WTC11 (cell line): ENCODE data around the gene SCG5. TPM values are rescaled to one million over a fixed set of nuclear protein-coding genes. Genes with fewer than 3 reads are reported as not detected.

Source experiments
- ATAC-seq: fragments of 200-7000 bp; cut with Tn5 transposase; 2 replicates; pipeline ENCODE4 v1.10.0; 2021; ENCODE audit warnings: mild to moderate bottlenecking, moderate library complexity
- CTCF ChIA-PET: fragments of 300-600 bp; sonication (Branson Sonifier 250); formaldehyde crosslinking; loops from one replicate; lab custom pipeline; 2021; ENCODE audit warnings: antibody characterized with exemption; lab: Charles Lee
- POLR2A ChIA-PET: fragments of 350-600 bp; sonication (Branson Sonifier 250); formaldehyde crosslinking; loops from one replicate; lab custom pipeline; 2021; ENCODE audit warnings: antibody characterized with exemption; lab: Charles Lee
- DNase-seq: peaks from one replicate; pipeline ENCODE4 v3.0.0; 2021; ENCODE audit warnings: low spot score
- H3K27ac Mint-ChIP-seq: 2 replicates; pipeline ENCODE4 v1.8.0; 2021; ENCODE audit warnings: mixed read lengths
- H3K27me3 Mint-ChIP-seq: 2 replicates; pipeline ENCODE4 v1.8.0; 2021; ENCODE audit warnings: low read depth, mild to moderate bottlenecking, moderate library complexity, mixed read lengths
- H3K36me3 Mint-ChIP-seq: 2 replicates; pipeline ENCODE4 v1.8.0; 2021; ENCODE audit warnings: mixed read lengths
- H3K4me1 Mint-ChIP-seq: 2 replicates; pipeline ENCODE4 v1.8.0; 2022; ENCODE audit warnings: mixed read lengths
- H3K4me3 Mint-ChIP-seq: 2 replicates; pipeline ENCODE4 v1.8.0; 2021; ENCODE audit warnings: mild to moderate bottlenecking, moderate library complexity, mixed read lengths
- H3K9me3 Mint-ChIP-seq: 2 replicates; pipeline ENCODE4 v1.8.0; 2021; ENCODE audit warnings: mixed read lengths
- ATF2 ChIP-seq: sonication (generic); formaldehyde crosslinking; IDR thresholded peaks from 2 replicates; pipeline ENCODE4 v1.8.1; 2022; ENCODE audit warnings: low read depth, missing genetic modification reagents, borderline replicate concordance
- ETV6 ChIP-seq: sonication (generic); formaldehyde crosslinking; IDR thresholded peaks from 2 replicates; pipeline ENCODE4 v1.8.1; 2022; ENCODE audit warnings: mild to moderate bottlenecking, missing genetic modification reagents
- FOXK1 ChIP-seq: sonication (generic); formaldehyde crosslinking; IDR thresholded peaks from 2 replicates; pipeline ENCODE4 v1.8.0; 2022; ENCODE audit warnings: mild to moderate bottlenecking, moderate library complexity, missing genetic modification reagents
- FOXP1 ChIP-seq: sonication (generic); formaldehyde crosslinking; IDR thresholded peaks from 2 replicates; pipeline ENCODE4 v1.8.0; 2022; ENCODE audit warnings: missing genetic modification reagents, mild to moderate bottlenecking, moderate library complexity, borderline replicate concordance
- GTF2I ChIP-seq: fragments of 250-450 bp; sonication (Bioruptor Pico); conservative IDR thresholded peaks from 2 replicates; pipeline ENCODE4 v1.4.0; 2021; ENCODE audit warnings: mild to moderate bottlenecking
- SMAD4 ChIP-seq: sonication (generic); formaldehyde crosslinking; IDR thresholded peaks from 2 replicates; pipeline ENCODE4 v1.8.0; 2022; ENCODE audit warnings: mild to moderate bottlenecking, missing genetic modification reagents
- STAT6 ChIP-seq: sonication (generic); formaldehyde crosslinking; conservative IDR thresholded peaks from 2 replicates; pipeline ENCODE4 v1.8.1; 2023; ENCODE audit warnings: mild to moderate bottlenecking, low read depth, missing genetic modification reagents, moderate library complexity
- ZBTB21 ChIP-seq: sonication (generic); formaldehyde crosslinking; IDR thresholded peaks from 2 replicates; pipeline ENCODE4 v1.8.1; 2023; ENCODE audit warnings: mild to moderate bottlenecking, missing genetic modification reagents, borderline replicate concordance
- ZBTB43 ChIP-seq: sonication (generic); formaldehyde crosslinking; IDR thresholded peaks from 2 replicates; pipeline ENCODE4 v1.8.1; 2023; ENCODE audit warnings: mild to moderate bottlenecking, missing genetic modification reagents
- ZNF219 ChIP-seq: sonication (generic); formaldehyde crosslinking; IDR thresholded peaks from 2 replicates; pipeline ENCODE4 v1.8.0; 2023; ENCODE audit warnings: missing genetic modification reagents, mild to moderate bottlenecking, borderline replicate concordance
- ZNF263 ChIP-seq: sonication (generic); formaldehyde crosslinking; IDR thresholded peaks from 2 replicates; pipeline ENCODE4 v1.8.1; 2022; ENCODE audit warnings: low read depth, mild to moderate bottlenecking, moderate library complexity, missing genetic modification reagents
- ZNF671 ChIP-seq: fragments of 250-450 bp; sonication (Bioruptor Pico); IDR thresholded peaks from 2 replicates; pipeline ENCODE4 v1.8.0; 2021; ENCODE audit warnings: mild to moderate bottlenecking
- ZSCAN18 ChIP-seq: fragments of 250-450 bp; sonication (Bioruptor Pico); IDR thresholded peaks from 2 replicates; pipeline ENCODE4 v2.1.2; 2022; ENCODE audit warnings: mild to moderate bottlenecking, moderate library complexity
- total RNA-seq: library from RNA; stranded (reverse); gene quantifications from 3 replicates; pipeline ENCODE4 v1.2.3, GENCODE V29; 2021
- TF ChIP-seq, protein P1 (sequence below): fragments of 250-450 bp; sonication (Bioruptor Pico); conservative IDR thresholded peaks from 2 replicates; pipeline ENCODE4 v1.9.0; 2021; ENCODE audit warnings: mild to moderate bottlenecking
- TF ChIP-seq, protein P2 (sequence below): fragments of 250-450 bp; sonication (Bioruptor Pico); IDR thresholded peaks from 2 replicates; pipeline ENCODE4 v1.8.0; 2021; ENCODE audit warnings: mild to moderate bottlenecking

SCG5 gene
- total RNA-seq, 1 experiment from 2014 or later, result 14.2 TPM

DNA sequence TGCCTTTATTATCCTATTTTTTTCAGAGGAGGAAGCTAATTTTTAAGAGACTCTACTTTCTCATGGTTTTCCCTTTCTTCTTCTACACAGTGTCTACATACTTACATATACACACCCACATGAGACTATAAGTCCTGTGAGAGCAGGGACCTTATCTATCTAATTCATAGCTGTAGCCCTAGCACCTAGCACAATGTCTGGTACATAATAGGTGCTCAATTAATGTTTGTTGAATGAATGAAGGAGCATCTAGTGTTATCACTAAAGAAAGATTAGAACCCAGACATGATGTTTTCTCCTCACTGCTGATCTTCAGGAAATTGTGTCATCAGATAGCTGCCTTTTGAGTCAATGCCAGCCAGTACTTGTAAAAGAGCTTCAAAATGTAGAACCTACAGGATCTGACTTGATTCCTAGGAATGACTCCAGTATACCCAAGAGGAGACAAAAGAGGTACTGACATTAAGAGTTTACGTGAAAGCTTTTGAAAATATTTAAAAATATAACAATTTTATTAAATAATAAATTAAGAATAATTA lies 2.5 kb downstream of the SCG5 start:
- no peak for ATAC-seq
- Mint-ChIP-seq H3K27ac (no peak overlapping the region), H3K4me3 (no peak overlapping the region)
- CTCF ChIA-PET, result interaction anchor here (1.7 kb wide), 1 partner anchor 18 kb away, joined by 5 read pairs; no protein-coding TSS in a partner anchor
- no peak for TF ChIP-seq ZNF219 (CRISPR knock-in tag)
- no peak for TF ChIP-seq ZNF263 (CRISPR knock-in tag)
- TF ChIP-seq ZSCAN18 (CRISPR knock-in tag), result no peak
- no peak for TF ChIP-seq FOXK1
- TF ChIP-seq ATF2 (CRISPR knock-in tag), result no peak
- TF ChIP-seq, protein P1, sequence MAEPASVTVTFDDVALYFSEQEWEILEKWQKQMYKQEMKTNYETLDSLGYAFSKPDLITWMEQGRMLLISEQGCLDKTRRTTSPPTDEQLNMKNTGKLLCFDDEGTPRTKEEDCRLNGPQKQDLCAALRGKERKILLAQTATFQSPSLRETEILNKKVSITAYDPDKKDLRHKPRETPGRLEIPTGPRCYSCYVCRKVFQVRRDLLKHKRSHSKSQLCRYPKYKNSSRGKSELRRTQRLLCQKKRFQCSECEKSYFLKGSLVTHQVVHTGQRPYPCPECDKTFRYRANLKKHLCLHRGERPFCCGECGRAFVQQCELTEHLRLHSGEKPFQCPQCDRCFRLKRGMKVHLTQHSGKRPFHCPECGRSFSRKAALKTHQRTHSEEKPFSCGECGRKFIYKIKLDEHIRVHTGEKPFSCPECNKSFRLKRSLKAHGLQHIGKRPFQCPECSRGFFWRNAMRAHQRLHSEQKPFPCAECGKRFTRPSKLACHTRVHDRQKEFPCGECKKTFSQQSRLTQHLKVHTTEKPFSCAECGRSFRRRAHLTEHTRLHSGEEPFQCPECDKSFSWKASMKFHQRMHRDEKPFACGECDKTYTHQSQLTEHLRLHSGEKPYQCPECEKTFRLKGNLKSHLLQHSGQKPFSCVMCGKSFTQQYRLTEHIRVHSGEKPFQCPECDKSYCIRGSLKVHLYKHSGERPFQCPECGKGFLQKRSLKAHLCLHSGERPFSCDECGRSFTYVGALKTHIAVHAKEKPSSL (CRISPR knock-in tag), result no peak
- TF ChIP-seq ZBTB21, result no peak
- no peak for TF ChIP-seq ZBTB43
- TF ChIP-seq STAT6, result no peak
- TF ChIP-seq, protein P2, sequence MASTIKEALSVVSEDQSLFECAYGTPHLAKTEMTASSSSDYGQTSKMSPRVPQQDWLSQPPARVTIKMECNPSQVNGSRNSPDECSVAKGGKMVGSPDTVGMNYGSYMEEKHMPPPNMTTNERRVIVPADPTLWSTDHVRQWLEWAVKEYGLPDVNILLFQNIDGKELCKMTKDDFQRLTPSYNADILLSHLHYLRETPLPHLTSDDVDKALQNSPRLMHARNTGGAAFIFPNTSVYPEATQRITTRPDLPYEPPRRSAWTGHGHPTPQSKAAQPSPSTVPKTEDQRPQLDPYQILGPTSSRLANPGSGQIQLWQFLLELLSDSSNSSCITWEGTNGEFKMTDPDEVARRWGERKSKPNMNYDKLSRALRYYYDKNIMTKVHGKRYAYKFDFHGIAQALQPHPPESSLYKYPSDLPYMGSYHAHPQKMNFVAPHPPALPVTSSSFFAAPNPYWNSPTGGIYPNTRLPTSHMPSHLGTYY (CRISPR knock-in tag), result no peak
- TF ChIP-seq ETV6, result no peak
- no peak for TF ChIP-seq FOXP1 (CRISPR knock-in tag)
- no peak for TF ChIP-seq GTF2I (CRISPR knock-in tag)
- no peak for TF ChIP-seq ZNF671 (CRISPR knock-in tag)
- TF ChIP-seq SMAD4 (CRISPR knock-in tag), result no peak
- TF ChIP-seq, all 79 proteins: peak for 0
- peaks cover 6% of the 10 kb centered on the region; the same call in 1 of the 2 replicates for H3K36me3 Mint-ChIP-seq
- H3K4me1 Mint-ChIP-seq, result peaks cover 40% of the 10 kb centered on the region
- DNase-seq, result no peak
- POLR2A ChIA-PET, result no interaction called here
- no peaks in the 10 kb centered on the region for H3K27me3 Mint-ChIP-seq
- H3K9me3 Mint-ChIP-seq, result no peaks in the 10 kb centered on the region
